GM18909 (cell line): Measurements from ENCODE around the gene NFIX.

Experiments
- ATAC-seq: cut with Tn5 transposase; IDR thresholded peaks from one replicate; pipeline ENCODE4 v1.9.1; 2021; ENCODE audit warnings: mild to moderate bottlenecking; ENCODE audit not compliant: unreplicated experiment, poor library complexity

The NFIX gene

GRCh38 chr19:13006431-13007281 is 11.4 kb downstream of the NFIX start:
- ATAC-seq = no peak

DNA sequence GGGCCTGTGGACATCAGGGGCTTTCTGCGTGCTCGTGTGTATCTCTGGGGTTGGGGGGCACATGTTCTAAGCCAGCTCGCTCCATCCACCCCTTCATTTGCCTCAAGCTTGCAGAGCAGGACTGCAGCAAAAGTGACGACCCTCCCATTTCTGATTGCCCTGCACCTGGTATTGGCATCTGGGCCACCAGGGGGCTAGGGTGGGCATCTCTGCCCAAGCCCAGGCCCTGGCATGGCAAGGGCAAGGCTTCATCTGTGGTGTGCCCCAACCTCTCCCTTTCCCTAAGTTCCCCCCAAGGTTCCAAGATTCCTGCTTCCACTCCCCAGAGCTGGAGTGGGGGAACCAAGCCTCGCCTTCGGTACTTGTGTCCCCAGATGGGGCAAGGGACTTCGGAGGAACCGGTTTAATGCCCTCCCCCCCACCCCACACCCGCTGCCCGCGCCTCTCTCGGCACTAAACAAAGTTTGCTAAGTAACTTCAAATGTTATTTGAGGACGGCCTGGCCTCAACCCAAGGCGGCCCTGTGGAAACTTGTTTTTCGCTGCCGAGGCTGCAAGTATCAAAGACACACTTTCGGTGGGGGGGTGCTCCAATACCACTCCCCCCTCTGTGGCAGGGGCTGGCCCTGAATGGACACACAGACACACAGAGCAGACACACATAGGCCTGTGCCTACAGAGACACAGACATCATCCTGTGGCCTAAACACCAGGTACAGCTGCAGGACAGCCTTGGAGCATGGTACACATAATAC is 12.2 kb downstream of the NFIX start:
- ATAC-seq = no peak

DNA sequence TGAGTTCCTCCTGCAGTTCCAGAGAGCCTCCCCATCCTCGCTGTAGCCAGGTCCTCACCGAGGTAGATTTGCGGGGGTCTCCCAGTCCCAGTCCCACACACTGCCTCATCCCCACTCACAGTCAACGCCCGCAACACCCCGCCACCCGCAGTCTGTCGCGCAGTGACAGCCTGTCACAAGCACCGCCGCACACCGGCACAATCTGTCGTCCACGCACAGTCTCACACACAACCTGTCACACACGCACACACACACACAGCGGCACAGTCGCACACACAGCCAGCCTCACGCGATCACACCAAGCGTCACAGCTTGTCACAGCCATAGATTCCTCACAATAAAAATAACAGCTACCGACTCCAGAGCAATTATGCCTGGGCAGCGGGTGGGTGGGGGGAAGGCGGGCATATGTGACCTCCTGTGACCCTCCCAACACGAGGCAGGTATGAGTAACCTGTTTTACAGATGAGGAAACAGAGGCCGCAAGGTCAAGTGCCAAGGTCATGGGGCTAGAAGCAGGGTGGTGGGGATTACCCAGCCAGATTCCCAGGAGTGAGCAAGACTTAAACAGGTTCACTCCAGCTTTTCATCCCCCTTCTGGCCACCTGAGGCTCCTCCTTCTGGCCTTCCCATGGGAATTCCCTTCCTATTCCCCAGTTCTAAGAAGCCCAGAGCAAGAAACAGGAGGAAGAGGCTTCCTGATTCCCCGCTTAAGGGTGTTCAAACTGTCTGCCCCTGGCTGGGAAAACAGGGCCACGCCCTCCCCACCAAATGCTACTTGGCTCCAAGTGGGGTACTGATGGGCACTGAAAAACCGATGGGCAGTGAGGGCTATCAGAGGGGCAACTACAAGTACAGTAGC is 13.9 kb downstream of the NFIX start:
- ATAC-seq = no peak

DNA sequence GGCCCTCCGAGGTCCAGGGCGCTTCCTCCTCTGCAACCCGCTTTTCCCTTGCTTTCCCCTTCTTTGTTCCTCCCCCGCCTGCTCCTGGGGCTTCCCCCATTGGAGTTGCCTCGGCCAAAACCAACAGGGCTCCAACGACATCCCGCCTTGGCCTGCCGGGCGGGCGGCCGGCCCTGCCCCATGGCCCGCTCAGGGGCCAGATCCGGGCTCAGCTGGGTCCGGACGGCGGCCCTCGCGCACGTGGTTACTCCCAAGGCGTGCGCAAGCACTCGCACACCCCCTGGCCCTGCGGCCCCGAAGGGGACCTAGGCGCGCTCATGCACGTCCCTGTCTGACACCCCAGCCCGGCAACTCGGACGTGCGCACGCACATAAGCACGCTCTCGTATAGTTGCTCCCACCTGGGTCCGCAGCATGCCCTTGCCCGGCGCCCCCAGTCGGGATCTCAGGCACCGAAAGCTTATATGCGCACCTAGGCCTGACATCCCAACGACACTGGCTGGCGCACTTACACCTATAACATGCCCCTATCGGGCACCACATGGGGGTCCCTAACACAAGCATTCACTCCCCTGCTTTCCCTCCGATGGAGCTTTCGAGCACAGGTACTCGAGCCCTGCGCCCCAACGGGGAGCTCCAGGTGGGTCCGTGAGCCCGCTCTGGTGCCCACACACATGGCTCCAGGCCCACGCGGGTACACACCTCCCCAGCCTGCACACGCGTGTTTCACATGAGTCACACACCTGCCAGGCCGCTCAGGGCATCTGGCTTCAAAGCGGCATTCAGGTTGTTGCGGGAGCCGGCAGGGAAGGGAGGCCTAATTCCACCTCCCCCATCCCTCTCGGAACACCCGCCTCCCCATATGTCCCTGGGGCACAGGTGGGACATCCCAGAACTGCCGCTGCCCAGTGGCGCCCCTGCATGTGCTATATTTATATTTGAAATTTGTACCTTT is 15.0 kb downstream of the NFIX start:
- ATAC-seq = no peak

- ATAC-seq = no peak
Measured at GRCh38 chr19:13010992-13011652, 15.8 kb downstream of the NFIX start.

GRCh38 chr19:13011653-13012389 is 16.5 kb downstream of the NFIX start:
- no peak for ATAC-seq

DNA sequence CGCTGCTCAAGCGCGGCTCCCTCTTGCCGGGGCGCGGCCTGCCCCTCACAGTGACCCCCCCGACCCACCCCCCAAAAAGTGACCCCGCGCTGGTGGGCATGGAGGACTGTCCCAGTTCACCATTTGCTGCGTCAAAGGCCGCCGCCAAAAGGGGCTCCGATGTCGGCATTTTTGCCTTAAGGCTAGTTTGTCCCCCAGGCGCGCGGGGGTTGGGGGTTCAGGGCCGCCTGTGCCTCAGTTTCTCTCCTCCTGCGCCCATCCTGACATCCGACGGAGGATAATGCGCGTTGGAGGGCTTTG is 17.1 kb downstream of the NFIX start:
- no peak for ATAC-seq

DNA sequence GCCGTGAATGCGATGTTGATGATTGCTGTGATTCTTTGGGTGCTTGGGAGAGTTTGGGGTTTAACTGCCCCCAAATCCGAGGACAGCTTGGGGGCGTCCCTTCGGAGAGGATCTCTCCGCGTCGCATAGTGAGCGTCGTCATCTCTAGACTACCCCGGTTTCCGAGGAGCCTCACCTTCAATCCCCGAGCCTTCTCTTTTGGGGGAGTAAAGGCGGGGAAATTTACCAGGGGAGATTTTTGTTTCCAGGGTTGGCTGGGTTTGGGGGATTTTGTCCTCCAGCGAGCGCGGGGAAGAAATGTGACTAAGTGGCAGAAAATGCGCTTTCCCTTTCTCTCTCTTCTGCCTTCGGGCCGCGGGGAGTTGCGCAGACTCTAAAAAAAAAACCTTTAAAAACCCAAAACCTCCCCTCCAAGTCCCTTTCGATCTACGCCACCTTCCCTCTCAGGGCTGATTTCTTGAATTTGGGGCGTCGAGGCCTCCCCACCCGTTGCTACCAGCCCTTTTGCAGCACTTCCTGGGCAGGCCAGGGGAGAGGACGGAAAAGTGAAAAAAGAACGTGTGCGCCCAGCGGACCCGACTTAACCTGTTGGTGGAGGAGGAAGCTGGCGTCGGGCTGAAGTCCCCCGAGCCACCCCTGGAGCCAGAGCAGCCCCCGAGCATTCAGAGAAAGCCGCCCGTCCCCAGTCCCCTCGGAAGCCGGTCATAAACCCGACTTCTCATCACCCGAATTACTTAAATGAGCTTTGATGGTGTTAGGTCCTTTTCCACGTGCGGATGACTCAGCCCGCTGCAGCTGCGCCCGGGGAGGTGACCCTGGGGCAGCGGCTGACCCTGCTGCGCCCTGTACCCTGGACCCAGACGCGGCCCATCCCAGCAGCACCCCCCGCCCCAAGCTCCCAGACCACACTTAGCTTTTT is 17.7 kb downstream of the NFIX start:
- no peak for ATAC-seq

GRCh38 chr19:13013649-13014048 is 18.4 kb downstream of the NFIX start:
- no peak for ATAC-seq

DNA sequence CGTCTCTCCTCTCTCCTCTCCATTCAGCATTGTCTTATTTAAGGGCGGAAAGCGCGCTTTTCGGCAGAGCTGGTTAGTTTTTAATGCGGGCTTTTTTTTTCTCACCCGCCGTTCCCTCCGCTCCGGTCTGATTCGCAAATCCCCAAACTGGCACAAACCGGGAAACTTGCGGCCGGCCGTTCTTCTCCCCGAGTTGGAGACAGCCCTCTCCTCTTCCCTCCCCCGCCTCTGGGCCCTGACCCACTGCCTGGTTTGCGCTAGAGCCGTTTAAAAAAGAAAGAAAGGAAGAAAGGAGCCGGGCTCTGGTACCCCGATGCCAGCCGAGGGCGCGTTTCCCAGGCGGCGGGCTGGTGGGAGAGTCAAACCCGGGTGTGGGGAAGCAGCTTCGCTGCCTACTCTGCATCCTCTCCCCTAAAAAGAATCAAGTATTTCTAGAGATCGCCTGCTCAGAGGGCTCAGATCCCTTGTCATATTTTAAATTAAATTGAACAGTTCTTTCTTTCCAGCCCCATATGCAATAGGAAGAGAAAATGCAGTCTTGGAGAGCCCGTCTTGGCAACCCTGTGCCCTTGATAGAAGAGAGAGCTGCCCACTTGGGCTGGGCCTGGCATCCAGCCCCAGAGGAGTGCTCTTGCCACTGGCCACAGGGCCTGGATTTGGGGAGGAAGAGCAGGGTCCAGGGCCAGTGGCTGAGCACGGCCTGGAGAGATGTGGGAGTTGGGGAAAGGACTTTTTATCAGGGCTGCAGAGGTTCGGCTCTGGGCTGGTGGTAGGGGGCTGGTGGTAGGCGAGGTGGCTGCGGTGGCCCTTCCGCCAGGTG is 19.0 kb downstream of the NFIX start:
- no peak for ATAC-seq

DNA sequence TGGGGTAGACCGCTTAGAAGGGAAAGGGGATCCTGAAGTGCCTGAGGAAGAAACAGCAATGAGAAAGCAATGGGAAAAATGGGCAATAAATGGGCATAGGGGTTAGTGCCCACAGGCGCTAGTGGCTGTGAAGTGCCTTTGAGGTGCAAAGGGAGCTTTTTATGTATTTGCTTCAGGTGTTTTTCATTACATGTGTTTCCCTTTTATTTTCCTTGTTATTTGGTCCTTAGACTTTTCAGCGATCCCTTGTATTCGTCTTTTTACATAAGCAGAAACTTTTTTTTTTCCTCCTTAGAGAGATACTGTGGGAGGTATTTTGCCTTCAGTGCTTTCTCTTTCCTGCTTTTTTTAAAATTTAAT is 19.6 kb downstream of the NFIX start:
- ATAC-seq = no peak

- no peak for ATAC-seq
Measured at GRCh38 chr19:13015361-13016223, 20.3 kb downstream of the NFIX start.

GRCh38 chr19:13016245-13016627 is 21.0 kb downstream of the NFIX start:
- no peak for ATAC-seq

GRCh38 chr19:13016628-13017305 is 21.5 kb downstream of the NFIX start:
- no peak for ATAC-seq

GRCh38 chr19:13017306-13018034 is 22.2 kb downstream of the NFIX start:
- no peak for ATAC-seq
